ENCODE measurements around the gene PODNL1. TPM values are rescaled to one million over a fixed set of nuclear protein-coding genes. Genes with fewer than 3 reads are reported as not detected.
A peak's percentile ranks its signal among the peaks of the same experiment; 100 is the strongest.

The PODNL1 gene
- total RNA-seq, 1 donor from 2014 or later, result 5.2 TPM

DNA sequence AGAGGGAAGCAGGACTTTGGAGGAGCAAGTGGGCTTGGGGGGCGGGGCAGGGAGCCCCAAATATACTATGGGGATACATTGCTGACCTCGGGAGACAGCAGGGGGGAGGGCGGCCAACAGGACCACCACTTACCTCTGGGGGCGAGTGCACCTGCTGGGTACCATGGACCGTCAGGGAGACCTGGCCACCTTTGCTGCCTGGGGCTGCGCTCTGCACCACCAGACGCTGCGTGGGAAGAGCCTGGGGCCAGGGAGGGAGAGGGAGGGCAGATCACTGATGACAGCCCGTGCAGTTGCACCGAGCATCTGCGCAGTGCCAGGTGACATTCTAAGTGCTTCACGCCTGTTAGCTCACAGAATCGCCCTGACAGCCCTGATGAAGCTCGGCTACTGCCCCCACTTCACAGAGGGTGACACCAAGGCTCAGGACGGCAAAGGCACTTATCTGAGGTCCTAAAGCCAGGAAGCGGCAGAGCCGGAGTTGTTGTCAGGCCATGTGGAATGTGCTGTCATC, 43.8 kb upstream of the PODNL1 start:
- Histone ChIP-seq H3K9me3 (no peaks in the 10 kb centered on the region), H3K4me1 (peaks cover 25% of the 10 kb centered on the region), H3K4me3 (no peak overlapping the region), H3K27me3 (no peaks in the 10 kb centered on the region), H3K36me3 (peaks cover 0 to 7% of the 10 kb centered on the region in 2 donors), H3K27ac (no peak overlapping the region)
- DNase-seq (ENCODE audit: extremely low spot score in 2 of 2), result no peak
- no peak for TF ChIP-seq POLR2AphosphoS5 (IDR thresholded peaks at IDR 0.05; ENCODE audit: insufficient read depth in 1 of 2, low read depth in 1 of 2)
- TF ChIP-seq POLR2A (IDR thresholded peaks at IDR 0.05), result no peak
- TF ChIP-seq, protein P1, sequence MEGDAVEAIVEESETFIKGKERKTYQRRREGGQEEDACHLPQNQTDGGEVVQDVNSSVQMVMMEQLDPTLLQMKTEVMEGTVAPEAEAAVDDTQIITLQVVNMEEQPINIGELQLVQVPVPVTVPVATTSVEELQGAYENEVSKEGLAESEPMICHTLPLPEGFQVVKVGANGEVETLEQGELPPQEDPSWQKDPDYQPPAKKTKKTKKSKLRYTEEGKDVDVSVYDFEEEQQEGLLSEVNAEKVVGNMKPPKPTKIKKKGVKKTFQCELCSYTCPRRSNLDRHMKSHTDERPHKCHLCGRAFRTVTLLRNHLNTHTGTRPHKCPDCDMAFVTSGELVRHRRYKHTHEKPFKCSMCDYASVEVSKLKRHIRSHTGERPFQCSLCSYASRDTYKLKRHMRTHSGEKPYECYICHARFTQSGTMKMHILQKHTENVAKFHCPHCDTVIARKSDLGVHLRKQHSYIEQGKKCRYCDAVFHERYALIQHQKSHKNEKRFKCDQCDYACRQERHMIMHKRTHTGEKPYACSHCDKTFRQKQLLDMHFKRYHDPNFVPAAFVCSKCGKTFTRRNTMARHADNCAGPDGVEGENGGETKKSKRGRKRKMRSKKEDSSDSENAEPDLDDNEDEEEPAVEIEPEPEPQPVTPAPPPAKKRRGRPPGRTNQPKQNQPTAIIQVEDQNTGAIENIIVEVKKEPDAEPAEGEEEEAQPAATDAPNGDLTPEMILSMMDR (IDR thresholded peaks at IDR 0.05), result no peak
- intact Hi-C loops (cut with DNase I), result no loop called here

DNA sequence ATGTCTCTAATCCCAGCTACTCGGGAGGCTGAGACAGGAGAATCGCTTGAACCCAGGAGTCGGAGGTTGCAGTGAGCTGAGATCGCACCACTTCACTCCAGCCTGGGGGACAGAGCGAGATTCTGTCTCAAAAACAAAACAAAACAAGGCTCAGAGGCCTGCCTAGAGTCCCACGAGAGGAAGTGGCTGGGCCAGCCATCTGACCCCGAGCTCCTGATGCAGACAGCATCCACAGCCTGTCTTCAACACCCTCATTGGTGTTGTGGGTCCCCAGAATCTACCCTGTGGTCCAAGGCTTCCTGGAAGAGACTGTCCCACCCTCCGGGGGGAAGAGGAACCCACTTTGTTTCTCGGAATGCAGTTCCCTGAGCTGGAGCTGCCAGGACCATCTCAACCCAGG, 43.2 kb upstream of the PODNL1 start:
- Histone ChIP-seq H3K36me3 (peaks cover 0 to 7% of the 10 kb centered on the region in 2 donors), H3K4me1 (peaks cover 20% of the 10 kb centered on the region), H3K27ac (no peak overlapping the region), H3K9me3 (no peaks in the 10 kb centered on the region), H3K4me3 (no peak overlapping the region), H3K27me3 (no peaks in the 10 kb centered on the region)
- intact Hi-C loops (cut with DNase I), result no loop called here
- TF ChIP-seq POLR2A (IDR thresholded peaks at IDR 0.05), result no peak
- TF ChIP-seq, protein P1 (IDR thresholded peaks at IDR 0.05), result no peak
- TF ChIP-seq POLR2AphosphoS5 (IDR thresholded peaks at IDR 0.05; ENCODE audit: insufficient read depth in 1 of 2, low read depth in 1 of 2), result no peak
- no peak for DNase-seq (ENCODE audit: extremely low spot score in 2 of 2)

DNA sequence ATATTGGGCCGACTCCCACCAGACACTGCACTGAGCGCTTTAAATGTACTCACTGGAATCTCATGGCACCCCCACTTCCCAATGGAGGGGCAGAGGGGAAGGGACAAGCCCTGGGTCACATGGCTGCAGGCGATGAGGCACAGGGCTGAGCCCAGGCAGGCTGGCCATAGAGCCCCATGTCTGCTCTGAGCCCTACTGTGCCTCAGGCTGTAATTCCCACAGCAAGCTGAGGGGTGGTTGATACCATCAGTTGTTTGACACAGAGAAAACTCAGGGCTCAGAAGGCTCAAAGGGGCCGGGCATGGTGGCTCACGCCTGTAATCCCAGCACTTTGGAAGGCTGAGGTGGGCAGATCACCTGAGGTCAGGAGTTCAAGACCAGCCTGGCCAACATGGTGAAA, 42.8 kb upstream of the PODNL1 start:
- no peaks in the 10 kb centered on the region for H3K9me3 ChIP-seq
- intact Hi-C loops (cut with DNase I), result no loop called here
- peaks cover 0 to 7% of the 10 kb centered on the region in 2 donors for H3K36me3 ChIP-seq
- H3K27me3 ChIP-seq, result no peaks in the 10 kb centered on the region
- H3K4me1 ChIP-seq, result peaks cover 18% of the 10 kb centered on the region
- TF ChIP-seq, protein P1 (IDR thresholded peaks at IDR 0.05), result no peak
- TF ChIP-seq POLR2AphosphoS5 (IDR thresholded peaks at IDR 0.05; ENCODE audit: insufficient read depth in 1 of 2, low read depth in 1 of 2), result no peak
- H3K27ac ChIP-seq, result no peak overlapping the region
- no peak overlapping the region for H3K4me3 ChIP-seq
- no peak for DNase-seq (ENCODE audit: extremely low spot score in 2 of 2)

DNA sequence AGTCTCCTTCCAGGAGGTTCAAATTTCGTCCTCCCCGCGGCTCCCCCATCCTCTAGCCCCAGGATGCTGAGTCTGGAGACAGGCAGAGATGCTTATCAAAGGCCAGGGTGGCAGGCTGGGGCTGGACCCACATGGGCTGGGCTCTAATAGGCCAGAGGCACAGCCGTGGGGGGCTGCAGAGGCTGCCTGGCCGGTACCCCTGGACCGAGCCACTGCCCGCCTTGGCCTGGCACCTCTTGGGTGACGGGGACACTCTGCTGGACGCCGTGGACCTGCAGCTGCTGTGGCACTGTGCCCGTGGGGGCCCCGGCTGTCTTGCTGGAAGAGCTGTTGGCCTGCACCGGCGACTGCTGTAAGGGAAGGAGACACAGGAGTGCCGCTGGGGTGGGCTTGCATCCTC, 42.1 kb upstream of the PODNL1 start:
- Histone ChIP-seq H3K4me3 (no peak overlapping the region), H3K9me3 (no peaks in the 10 kb centered on the region), H3K27me3 (no peaks in the 10 kb centered on the region), H3K36me3 (peaks cover 0 to 7% of the 10 kb centered on the region in 2 donors), H3K4me1 (peaks cover 18% of the 10 kb centered on the region), H3K27ac (no peak overlapping the region)
- intact Hi-C loops (cut with DNase I), result no loop called here
- TF ChIP-seq, protein P1 (IDR thresholded peaks at IDR 0.05), result no peak
- TF ChIP-seq POLR2AphosphoS5 (IDR thresholded peaks at IDR 0.05; ENCODE audit: insufficient read depth in 1 of 2, low read depth in 1 of 2), result no peak
- DNase-seq (ENCODE audit: extremely low spot score in 2 of 2), result no peak

DNA sequence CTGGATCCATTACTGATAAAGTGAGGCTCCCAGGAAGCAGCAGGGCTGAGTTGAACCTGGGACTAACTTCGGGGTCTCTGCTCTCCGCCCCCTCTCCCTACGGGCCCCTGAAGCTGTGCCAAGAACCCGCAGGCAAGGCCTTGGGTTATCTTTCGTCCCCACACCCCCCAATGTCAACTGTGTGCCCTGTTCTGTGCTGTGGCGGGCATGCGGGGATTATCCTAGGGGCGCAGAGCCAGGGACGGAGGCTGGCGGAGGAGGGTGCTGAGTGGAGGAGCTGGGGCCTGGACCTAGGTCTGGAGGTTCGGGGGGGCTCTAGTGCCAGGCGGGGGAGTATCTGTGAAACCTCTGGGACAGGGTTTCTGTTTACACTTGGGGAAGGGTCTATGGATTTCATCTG, 41.5 kb upstream of the PODNL1 start:
- Histone ChIP-seq H3K27me3 (no peaks in the 10 kb centered on the region), H3K9me3 (no peaks in the 10 kb centered on the region), H3K4me3 (peak overlapping the region in 1 of 2 donors; percentile 58), H3K36me3 (peaks cover 0 to 7% of the 10 kb centered on the region in 2 donors), H3K4me1 (peaks cover 18% of the 10 kb centered on the region), H3K27ac (no peak overlapping the region)
- intact Hi-C loops (cut with DNase I), result no loop called here
- TF ChIP-seq POLR2AphosphoS5 (IDR thresholded peaks at IDR 0.05; ENCODE audit: insufficient read depth in 1 of 2, low read depth in 1 of 2) (no peak), POLR2A (IDR thresholded peaks at IDR 0.05) (no peak)
- TF ChIP-seq, protein P1 (IDR thresholded peaks at IDR 0.05), result no peak
- no peak for DNase-seq (ENCODE audit: extremely low spot score in 2 of 2)
